Uterus (tissue), 4 donors: ENCODE results near the gene GPRC5D. TPM values are rescaled to one million over a fixed set of nuclear protein-coding genes. Genes with fewer than 3 reads are reported as not detected.
A peak's percentile ranks its signal among the peaks of the same experiment; 100 is the strongest.

ENCODE experiments used
- DNase-seq, 2 donors: peaks; one replicate each; pipeline ENCODE4 v3.0.0-alpha.2; 2019 to 2020
- H3K27ac ChIP-seq, 2 donors: fragments of 200-600 bp; sonication (generic); 1 replicate in 1 of 2; 2 replicates in 1 of 2; pipeline ENCODE4 v1.5.1; 2016 to 2018
- H3K27me3 ChIP-seq, 2 donors: fragments of 200-600 bp; sonication (generic); one replicate each; pipeline ENCODE4 v1.5.1; 2018 to 2019; ENCODE audit warnings: control low read depth in 1 of 2
- H3K36me3 ChIP-seq, 2 donors: fragments of 200-600 bp; sonication (generic); one replicate each; pipeline ENCODE4 v1.5.1; 2019; ENCODE audit warnings: control low read depth in 1 of 2
- H3K4me1 ChIP-seq, 2 donors: fragments of 200-600 bp; sonication (generic); one replicate each; pipeline ENCODE4 v1.5.1; 2018 to 2019; ENCODE audit warnings: control low read depth in 1 of 2
- H3K4me3 ChIP-seq, 2 donors: fragments of 200-600 bp; sonication (generic); 1 replicate in 1 of 2; 2 replicates in 1 of 2; pipeline ENCODE4 v1.5.1; 2018 to 2019; ENCODE audit warnings: mild to moderate bottlenecking in 1 of 2
- H3K9me3 ChIP-seq, 2 donors: fragments of 200-600 bp; sonication (generic); one replicate each; pipeline ENCODE4 v1.5.1; 2019; ENCODE audit warnings: control low read depth in 1 of 2
- CTCF ChIP-seq, 4 experiments: fragments of 200-600 bp in 2 of 4; fragments of 450-650 bp in 2 of 4; sonication (generic) in 2 of 4; IDR thresholded peaks; one replicate each; pipeline ENCODE4 v1.5.1; 2016 to 2019; ENCODE audit warnings: antibody characterized with exemption in 4 of 4, mild to moderate bottlenecking in 2 of 4, moderate library complexity in 1 of 4
- POLR2A ChIP-seq, 2 donors: fragments of 450-650 bp; IDR thresholded peaks; one replicate each; pipeline ENCODE4 v1.6.1; 2016; ENCODE audit warnings: antibody characterized with exemption in 2 of 2, mild to moderate bottlenecking in 1 of 2, moderate library complexity in 1 of 2
- intact Hi-C: fragments of 100-400 bp; cut with DNase I; formaldehyde crosslinking; loops from one replicate; pipeline ENCODE4 v1.15.1; 2023; ENCODE audit warnings: low total_unique reads
- total RNA-seq, 4 donors: library from RNA; depleted of rRNA in 3 of 4; stranded (reverse); fragments of >200 nt in 3 of 4; gene quantifications; one replicate each; pipeline versions ENCODE4 v1.1.0 to v1.2.4, GENCODE V29; 2014 to 2023
- donor health status: DM: yes; HTN: yes; CAD: no.

GPRC5D gene
- total RNA-seq, 4 donors from 2014 or later: not detected

- intact Hi-C loops: no loop called here
- TF ChIP-seq POLR2A (IDR thresholded peaks at IDR 0.05): peak in 1 of 2 donors; percentile 35
- TF ChIP-seq CTCF (IDR thresholded peaks at IDR 0.05): no peak
- Histone ChIP-seq H3K4me3 (no peak overlapping the region), H3K36me3 (no peaks in the 10 kb centered on the region), H3K9me3 (no peaks in the 10 kb centered on the region), H3K27ac (peak overlapping the region; percentile 91 to 94), H3K4me1 (peaks cover 0 to 8% of the 10 kb centered on the region in 2 donors), H3K27me3 (no peaks in the 10 kb centered on the region)
- peak; percentile 73 to 91 for DNase-seq
These were observed 50.7 kb downstream of the GPRC5D start for GRCh38 chr12:12901158-12901791.

- peaks cover 0 to 8% of the 10 kb centered on the region in 2 donors for H3K4me1 ChIP-seq
- H3K27me3 ChIP-seq: no peaks in the 10 kb centered on the region
- H3K27ac ChIP-seq: peak overlapping the region; percentile 91 to 94
- no peak for DNase-seq
- TF ChIP-seq POLR2A (IDR thresholded peaks at IDR 0.05): no peak
- no peak for TF ChIP-seq CTCF (IDR thresholded peaks at IDR 0.05)
- H3K9me3 ChIP-seq: no peaks in the 10 kb centered on the region
- no peaks in the 10 kb centered on the region for H3K36me3 ChIP-seq
- no peak overlapping the region for H3K4me3 ChIP-seq
- intact Hi-C loops: no loop called here
These were observed 51.2 kb downstream of the GPRC5D start for GRCh38 chr12:12900786-12901157.

- peak; percentile 71 to 88 for DNase-seq
- TF ChIP-seq POLR2A (IDR thresholded peaks at IDR 0.05) (no peak), CTCF (IDR thresholded peaks at IDR 0.05) (no peak)
- Histone ChIP-seq H3K4me1 (peaks cover 0 to 8% of the 10 kb centered on the region in 2 donors), H3K36me3 (no peaks in the 10 kb centered on the region), H3K4me3 (no peak overlapping the region), H3K27ac (peak overlapping the region; percentile 91 to 94), H3K27me3 (no peaks in the 10 kb centered on the region), H3K9me3 (no peaks in the 10 kb centered on the region)
- intact Hi-C loops: no loop called here
These were observed 52.2 kb downstream of the GPRC5D start for GRCh38 chr12:12899530-12900380.

- Histone ChIP-seq H3K36me3 (no peaks in the 10 kb centered on the region), H3K9me3 (no peaks in the 10 kb centered on the region), H3K4me3 (no peak overlapping the region), H3K27me3 (no peaks in the 10 kb centered on the region), H3K27ac (peak overlapping the region; percentile 91 to 94), H3K4me1 (peaks cover 0 to 8% of the 10 kb centered on the region in 2 donors)
- no peak for TF ChIP-seq POLR2A (IDR thresholded peaks at IDR 0.05)
- TF ChIP-seq CTCF (IDR thresholded peaks at IDR 0.05): no peak
- DNase-seq: no peak
- intact Hi-C loops: no loop called here
These were observed 53.0 kb downstream of the GPRC5D start for GRCh38 chr12:12898911-12899511.
